ENCODE data around the gene WFDC1.

- no peak for TF ChIP-seq CTCF (IDR thresholded peaks at IDR 0.05)
- no peak for TF ChIP-seq POLR2A (IDR thresholded peaks at IDR 0.05)
Measured at GRCh38 chr16:84348386-84348888, 53.8 kb downstream of the WFDC1 start.
